ENCODE data around the gene RIT2.

The RIT2 gene

GRCh38 chr18:42956287-42956686 is 159.2 kb downstream of the RIT2 start:
- DNase-seq: no peak
- in situ Hi-C loops (cut with HindIII; ENCODE audit: low pct_ligation_motif_present, low pct_unique_long_range_greater_than_20kb, low sequenced_read_pairs): no loop called here

GRCh38 chr18:42954887-42955286 is 160.6 kb downstream of the RIT2 start:
- in situ Hi-C loops (cut with HindIII; ENCODE audit: low pct_ligation_motif_present, low pct_unique_long_range_greater_than_20kb, low sequenced_read_pairs): no loop called here
- DNase-seq: no peak

- in situ Hi-C loops (cut with HindIII; ENCODE audit: low pct_ligation_motif_present, low pct_unique_long_range_greater_than_20kb, low sequenced_read_pairs): no loop called here
Measured at GRCh38 chr18:42953306-42953705, 162.2 kb downstream of the RIT2 start.

GRCh38 chr18:42950732-42951131 is 164.8 kb downstream of the RIT2 start:
- in situ Hi-C loops (cut with HindIII; ENCODE audit: low pct_ligation_motif_present, low pct_unique_long_range_greater_than_20kb, low sequenced_read_pairs): no loop called here
- DNase-seq: no peak

More at GRCh38 chr18:42953306-42953705, 162.2 kb downstream of the RIT2 start:
- no peak for DNase-seq

GRCh38 chr18:42948831-42949230 is 166.7 kb downstream of the RIT2 start:
- in situ Hi-C loops (cut with HindIII; ENCODE audit: low pct_ligation_motif_present, low pct_unique_long_range_greater_than_20kb, low sequenced_read_pairs): no loop called here
- DNase-seq: no peak

GRCh38 chr18:42941860-42942259 is 173.6 kb downstream of the RIT2 start:
- no peak for DNase-seq
- in situ Hi-C loops (cut with HindIII; ENCODE audit: low pct_ligation_motif_present, low pct_unique_long_range_greater_than_20kb, low sequenced_read_pairs): no loop called here

- DNase-seq: no peak
- in situ Hi-C loops (cut with HindIII; ENCODE audit: low pct_ligation_motif_present, low pct_unique_long_range_greater_than_20kb, low sequenced_read_pairs): no loop called here
Measured at GRCh38 chr18:42941021-42941420, 174.5 kb downstream of the RIT2 start.

GRCh38 chr18:42937436-42937835 is 178.0 kb downstream of the RIT2 start:
- in situ Hi-C loops (cut with HindIII; ENCODE audit: low pct_ligation_motif_present, low pct_unique_long_range_greater_than_20kb, low sequenced_read_pairs): no loop called here
- no peak for DNase-seq

GRCh38 chr18:42936289-42936688 is 179.2 kb downstream of the RIT2 start:
- DNase-seq: no peak
- in situ Hi-C loops (cut with HindIII; ENCODE audit: low pct_ligation_motif_present, low pct_unique_long_range_greater_than_20kb, low sequenced_read_pairs): no loop called here

- no peak for DNase-seq
- in situ Hi-C loops (cut with HindIII; ENCODE audit: low pct_ligation_motif_present, low pct_unique_long_range_greater_than_20kb, low sequenced_read_pairs): no loop called here
Measured at GRCh38 chr18:42931491-42931890, 184.0 kb downstream of the RIT2 start.

GRCh38 chr18:42929857-42930256 is 185.6 kb downstream of the RIT2 start:
- no peak for DNase-seq

GRCh38 chr18:42929181-42929580 is 186.3 kb downstream of the RIT2 start:
- in situ Hi-C loops (cut with HindIII; ENCODE audit: low pct_ligation_motif_present, low pct_unique_long_range_greater_than_20kb, low sequenced_read_pairs): no loop called here
- no peak for DNase-seq

More at GRCh38 chr18:42929857-42930256, 185.6 kb downstream of the RIT2 start:
- in situ Hi-C loops (cut with HindIII; ENCODE audit: low pct_ligation_motif_present, low pct_unique_long_range_greater_than_20kb, low sequenced_read_pairs): no loop called here

- DNase-seq: no peak
- in situ Hi-C loops (cut with HindIII; ENCODE audit: low pct_ligation_motif_present, low pct_unique_long_range_greater_than_20kb, low sequenced_read_pairs): no loop called here
Measured at GRCh38 chr18:42925036-42925435, 190.4 kb downstream of the RIT2 start.

- DNase-seq: no peak
- in situ Hi-C loops (cut with HindIII; ENCODE audit: low pct_ligation_motif_present, low pct_unique_long_range_greater_than_20kb, low sequenced_read_pairs): no loop called here
Measured at GRCh38 chr18:42922363-42922762, 193.1 kb downstream of the RIT2 start.

GRCh38 chr18:42921226-42921737 is 194.2 kb downstream of the RIT2 start:
- DNase-seq: no peak
- in situ Hi-C loops (cut with HindIII; ENCODE audit: low pct_ligation_motif_present, low pct_unique_long_range_greater_than_20kb, low sequenced_read_pairs): no loop called here

- no peak for DNase-seq
- in situ Hi-C loops (cut with HindIII; ENCODE audit: low pct_ligation_motif_present, low pct_unique_long_range_greater_than_20kb, low sequenced_read_pairs): no loop called here
Measured at GRCh38 chr18:42920621-42921020, 194.9 kb downstream of the RIT2 start.

- in situ Hi-C loops (cut with HindIII; ENCODE audit: low pct_ligation_motif_present, low pct_unique_long_range_greater_than_20kb, low sequenced_read_pairs): no loop called here
- DNase-seq: no peak
Measured at GRCh38 chr18:42915299-42915698, 200.2 kb downstream of the RIT2 start.

- no peak for DNase-seq
- in situ Hi-C loops (cut with HindIII; ENCODE audit: low pct_ligation_motif_present, low pct_unique_long_range_greater_than_20kb, low sequenced_read_pairs): no loop called here
Measured at GRCh38 chr18:42914476-42914875, 201.0 kb downstream of the RIT2 start.

GRCh38 chr18:42909095-42909494 is 206.4 kb downstream of the RIT2 start:
- DNase-seq: no peak
- in situ Hi-C loops (cut with HindIII; ENCODE audit: low pct_ligation_motif_present, low pct_unique_long_range_greater_than_20kb, low sequenced_read_pairs): no loop called here

- in situ Hi-C loops (cut with HindIII; ENCODE audit: low pct_ligation_motif_present, low pct_unique_long_range_greater_than_20kb, low sequenced_read_pairs): no loop called here
- no peak for DNase-seq
Measured at GRCh38 chr18:42906761-42907160, 208.7 kb downstream of the RIT2 start.

GRCh38 chr18:42901161-42901560 is 214.3 kb downstream of the RIT2 start:
- in situ Hi-C loops (cut with HindIII; ENCODE audit: low pct_ligation_motif_present, low pct_unique_long_range_greater_than_20kb, low sequenced_read_pairs): no loop called here
- no peak for DNase-seq

Data from ACHN (cell line).